ENCODE data around the gene SH3RF2. TPM values are rescaled to one million over a fixed set of nuclear protein-coding genes. Genes with fewer than 3 reads are reported as not detected.

SH3RF2 gene
- polyA plus RNA-seq, 1 donor, result 5.2 TPM

DNA sequence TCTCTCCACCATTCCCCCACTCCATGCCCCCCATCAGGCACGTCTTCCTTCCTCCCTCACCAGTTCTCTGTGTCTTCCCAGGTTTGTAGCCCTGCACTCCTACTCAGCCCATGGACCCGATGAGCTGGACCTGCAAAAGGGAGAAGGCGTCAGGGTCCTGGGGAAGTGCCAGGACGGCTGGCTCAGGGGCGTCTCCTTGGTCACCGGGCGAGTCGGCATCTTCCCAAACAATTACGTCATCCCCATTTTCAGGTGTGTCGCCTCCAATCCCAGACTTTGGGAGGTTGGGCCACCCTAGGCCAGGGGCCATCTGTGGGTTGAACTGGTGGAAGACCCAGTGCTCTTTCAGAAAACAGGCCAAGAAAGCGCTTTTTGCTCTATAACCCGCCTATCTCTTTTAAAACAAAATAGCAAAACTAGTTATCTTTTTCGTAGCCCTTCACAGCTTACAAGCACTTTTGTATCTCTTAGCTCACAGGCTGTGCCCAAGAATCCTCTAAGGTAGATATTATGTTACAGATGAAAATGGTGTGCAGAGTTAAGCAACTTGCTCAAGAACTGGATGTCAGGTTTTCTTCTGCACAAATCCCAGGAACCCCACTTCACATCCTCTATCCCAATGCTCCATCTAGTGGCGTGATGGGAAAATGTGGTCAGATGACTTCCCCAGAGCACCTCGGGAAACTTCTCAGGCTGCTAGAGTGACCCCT, 112.8 kb downstream of the SH3RF2 start:
- peak; percentile 48 for DNase-seq

DNA sequence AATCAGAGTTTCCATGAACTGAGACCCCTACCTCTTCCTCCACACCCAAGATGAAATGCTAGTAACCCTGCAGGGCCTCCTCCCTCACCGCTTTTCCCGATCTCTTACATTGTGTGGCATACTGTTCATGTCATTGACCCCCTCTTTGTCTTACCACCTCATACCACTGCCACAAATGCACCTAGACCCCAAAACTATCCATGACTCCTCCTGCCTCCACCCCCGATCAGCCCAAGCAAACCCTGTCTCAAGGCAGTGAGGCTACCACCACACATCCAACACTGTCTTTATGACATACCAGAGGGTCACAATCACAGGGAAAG, 113.3 kb downstream of the SH3RF2 start:
- no peak for DNase-seq

DNA sequence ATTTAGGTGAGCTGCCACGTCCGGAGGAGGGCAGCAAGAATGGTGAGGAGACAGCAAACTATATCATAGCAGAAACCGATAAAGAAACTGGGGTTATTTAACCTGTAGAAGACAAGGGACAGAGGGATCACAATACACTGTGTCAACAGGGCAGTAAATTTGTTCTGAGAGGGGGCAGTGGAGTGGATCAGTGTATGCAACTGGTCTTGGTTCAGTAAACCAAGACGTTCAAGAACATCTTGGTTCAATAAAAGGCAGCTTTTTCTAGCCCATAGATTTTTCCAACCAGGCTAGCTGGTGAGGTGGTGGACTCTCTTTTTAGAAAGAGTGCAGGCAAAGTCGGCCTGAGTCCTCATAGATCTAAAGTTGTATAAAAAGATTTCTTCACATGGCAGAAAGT, 113.7 kb downstream of the SH3RF2 start:
- DNase-seq, result no peak

DNA sequence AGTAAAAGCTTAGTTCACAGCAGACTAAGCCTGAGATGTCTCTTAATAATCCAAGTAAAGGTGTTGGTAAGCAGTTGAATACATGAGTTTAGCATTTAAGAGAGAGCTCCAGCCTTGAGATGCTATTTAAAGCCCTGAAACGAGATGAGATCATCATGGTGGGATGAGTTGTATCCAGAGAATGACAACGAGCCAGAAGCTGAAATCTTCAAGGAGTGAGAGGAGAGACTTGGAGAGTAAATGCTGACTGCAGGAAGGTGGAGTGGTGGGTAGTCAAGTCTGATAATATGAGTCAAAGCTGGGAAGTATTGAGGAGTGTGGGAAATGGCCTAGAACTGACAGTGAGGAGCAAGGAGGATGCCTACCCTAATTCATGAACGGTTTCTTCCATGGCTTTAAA, 115.3 kb downstream of the SH3RF2 start:
- DNase-seq, result no peak

DNA sequence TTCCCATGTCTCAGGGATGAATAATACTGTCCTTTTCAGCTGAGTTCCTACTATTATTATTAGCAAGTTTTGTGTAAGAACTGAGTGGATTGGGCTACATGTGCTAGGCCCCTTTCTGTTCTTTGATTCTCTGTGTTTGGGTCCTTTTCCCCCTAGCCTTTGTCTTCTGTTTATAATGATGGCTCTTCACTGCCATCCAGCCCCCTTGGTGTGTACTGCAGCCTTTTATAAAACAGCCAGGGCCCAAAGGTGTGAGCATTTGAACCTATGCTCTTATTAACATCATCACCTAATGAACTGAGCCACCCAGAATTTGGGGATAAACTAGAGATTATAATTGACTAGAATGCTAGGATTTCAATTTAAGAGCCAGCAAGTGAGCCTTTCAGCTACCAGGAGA, 116.4 kb downstream of the SH3RF2 start:
- DNase-seq, result no peak

DNA sequence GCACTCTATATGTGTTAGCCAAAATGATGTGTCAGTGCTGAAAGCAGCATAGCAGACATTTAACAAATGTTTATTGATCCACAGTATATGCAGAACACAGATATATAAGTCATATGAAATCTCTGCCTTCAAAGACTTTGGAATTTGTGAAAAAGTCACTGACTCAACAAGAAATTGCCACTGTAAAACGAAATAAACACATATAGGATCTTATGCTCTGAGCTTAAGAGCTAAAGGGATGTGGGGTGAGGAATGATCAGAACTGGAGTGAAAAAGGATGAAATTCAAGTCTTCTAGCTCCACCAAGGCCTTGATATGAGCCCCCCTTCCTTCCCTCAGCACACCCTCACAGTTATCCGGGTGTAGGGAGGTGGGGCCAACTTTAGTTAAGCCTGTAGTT, 119.1 kb downstream of the SH3RF2 start:
- no peak for DNase-seq

DNA sequence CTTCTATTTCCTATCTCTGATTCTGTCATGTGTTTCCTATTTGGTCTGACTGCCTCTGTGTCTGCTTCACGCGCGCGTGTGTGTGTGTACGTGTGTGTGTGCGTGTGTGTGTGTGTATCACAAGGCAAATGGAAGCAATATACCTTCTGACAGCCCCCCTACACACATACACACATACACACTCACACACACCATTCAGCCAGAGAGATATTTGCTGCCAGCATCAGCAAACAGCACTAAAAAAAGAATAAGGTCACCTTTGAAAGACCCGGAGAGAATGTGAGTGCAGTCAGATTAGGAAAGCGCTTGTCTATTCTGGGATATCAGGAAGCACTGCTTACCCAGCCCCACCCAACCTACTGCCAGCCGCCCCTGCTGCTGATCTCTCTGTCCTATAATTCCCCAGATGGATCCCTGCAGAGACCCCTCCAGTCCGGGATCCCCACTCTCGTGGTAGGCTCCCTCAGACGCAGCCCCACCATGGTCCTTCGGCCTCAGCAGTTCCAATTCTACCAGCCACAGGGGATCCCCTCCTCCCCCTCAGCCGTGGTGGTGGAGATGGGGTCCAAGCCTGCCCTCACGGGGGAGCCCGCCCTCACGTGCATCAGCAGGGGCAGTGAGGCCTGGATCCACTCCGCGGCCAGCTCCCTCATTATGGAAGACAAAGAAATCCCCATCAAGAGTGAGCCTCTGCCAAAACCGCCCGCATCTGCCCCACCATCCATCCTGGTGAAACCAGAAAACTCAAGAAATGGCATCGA, 123.3 kb downstream of the SH3RF2 start:
- DNase-seq, result no peak

DNA sequence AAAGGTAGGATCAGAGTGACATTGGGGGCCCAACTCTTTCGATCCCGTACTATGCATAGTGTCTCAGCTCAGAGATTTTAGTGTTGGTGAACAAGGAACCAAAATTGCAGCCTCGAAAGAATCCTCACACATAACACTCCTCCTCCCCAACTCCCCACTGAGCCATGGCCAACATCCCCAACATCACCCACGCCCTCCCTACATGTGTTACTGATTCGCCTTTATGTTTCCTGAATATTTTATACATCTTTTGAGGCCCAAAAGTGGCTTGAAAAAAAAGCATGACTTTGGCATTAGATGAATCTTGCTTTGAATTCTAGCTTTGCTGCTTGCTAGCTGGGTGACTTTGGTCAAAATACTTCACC, 123.8 kb downstream of the SH3RF2 start:
- DNase-seq, result no peak

DNA sequence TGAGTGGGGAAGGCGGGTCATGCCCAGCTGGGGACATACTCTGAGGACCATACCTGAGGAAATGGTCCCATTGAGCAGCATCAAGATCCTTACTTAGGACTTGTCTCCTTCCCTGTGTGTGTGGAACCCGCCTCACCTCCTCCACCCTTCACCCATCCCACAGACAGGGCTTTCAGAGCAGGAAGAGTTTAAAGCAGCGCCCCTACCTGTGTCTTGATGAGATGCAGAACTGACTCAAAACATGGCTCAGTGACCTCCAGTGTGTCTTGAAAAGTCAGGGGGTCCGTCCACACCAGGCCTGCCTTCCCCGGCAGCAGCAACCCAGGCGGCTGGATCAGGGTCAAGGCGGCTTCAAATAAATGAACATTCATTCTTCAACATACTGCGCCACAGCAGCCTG, 130.6 kb downstream of the SH3RF2 start:
- no peak for DNase-seq

DNA sequence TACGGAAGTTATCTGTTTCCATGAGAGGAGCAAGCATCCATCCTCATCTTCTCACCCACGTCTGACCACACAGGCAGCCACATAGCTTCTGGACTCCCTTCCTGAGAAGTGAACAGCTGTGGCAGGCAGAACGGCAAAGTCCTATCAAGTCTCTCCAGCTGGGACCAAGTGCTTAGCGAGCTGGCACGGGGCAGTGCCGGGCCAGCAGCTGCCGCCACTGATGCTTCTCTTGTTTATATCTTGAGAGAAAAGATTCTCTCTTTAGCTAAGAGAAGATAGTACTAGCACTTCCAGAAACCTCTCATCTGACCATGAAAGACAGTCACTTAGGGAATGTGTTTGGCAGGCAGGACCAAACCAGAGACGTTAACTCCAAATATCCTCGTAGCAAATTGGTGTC, 131.8 kb downstream of the SH3RF2 start:
- peak; percentile 69 for DNase-seq

DNA sequence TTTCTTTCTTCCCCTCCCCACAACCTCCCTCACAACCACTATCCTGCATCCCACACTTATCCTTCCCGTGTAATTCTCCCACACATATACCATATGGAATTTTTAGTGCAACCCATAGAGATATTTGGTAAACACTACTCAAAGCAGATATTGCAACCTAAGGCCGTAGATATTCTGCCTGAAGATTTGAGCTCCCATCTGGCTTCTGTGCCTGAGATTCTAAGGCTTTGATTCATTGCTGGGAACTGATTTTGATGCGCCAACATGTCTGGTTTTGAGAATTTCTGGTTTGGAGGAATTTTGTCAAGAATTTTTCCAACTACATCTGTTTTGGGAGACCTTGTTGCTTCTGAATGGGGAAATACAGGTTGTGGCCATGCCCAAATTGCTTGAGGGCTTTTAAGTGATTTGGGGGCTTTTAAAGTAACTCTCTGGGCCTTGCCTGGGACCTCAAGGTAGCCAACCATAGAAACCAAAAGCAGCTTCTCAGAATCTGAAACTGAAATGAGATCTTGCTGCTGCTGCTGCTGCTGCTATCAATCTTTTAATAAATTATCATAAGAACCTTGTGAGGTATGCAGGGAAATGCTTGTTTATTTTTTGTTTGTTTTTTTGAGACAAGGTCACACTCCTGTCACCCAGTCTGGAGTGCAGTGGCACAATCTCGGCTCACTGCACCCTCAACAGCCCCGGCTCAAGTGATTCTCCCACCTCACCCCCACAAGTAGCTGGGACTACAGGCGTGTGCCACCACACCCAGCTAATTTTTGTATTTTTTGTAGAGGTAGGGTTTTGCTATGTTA, 132.8 kb downstream of the SH3RF2 start:
- DNase-seq, result no peak

DNA sequence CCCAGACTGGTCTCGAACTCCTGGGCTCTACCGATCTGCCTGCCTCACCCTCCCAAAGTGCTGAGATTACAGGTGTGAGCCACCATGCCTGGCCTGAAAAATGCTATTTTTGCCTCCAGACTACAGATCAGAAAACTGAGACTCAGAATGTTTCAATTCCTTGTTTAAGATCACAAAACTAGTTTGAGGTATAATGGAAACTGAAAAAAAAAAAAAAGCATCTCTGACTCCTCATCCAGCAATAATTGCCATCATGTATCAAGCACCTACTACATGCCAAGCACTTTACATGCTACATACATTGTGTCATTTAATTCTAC, 133.4 kb downstream of the SH3RF2 start:
- DNase-seq, result no peak

DNA sequence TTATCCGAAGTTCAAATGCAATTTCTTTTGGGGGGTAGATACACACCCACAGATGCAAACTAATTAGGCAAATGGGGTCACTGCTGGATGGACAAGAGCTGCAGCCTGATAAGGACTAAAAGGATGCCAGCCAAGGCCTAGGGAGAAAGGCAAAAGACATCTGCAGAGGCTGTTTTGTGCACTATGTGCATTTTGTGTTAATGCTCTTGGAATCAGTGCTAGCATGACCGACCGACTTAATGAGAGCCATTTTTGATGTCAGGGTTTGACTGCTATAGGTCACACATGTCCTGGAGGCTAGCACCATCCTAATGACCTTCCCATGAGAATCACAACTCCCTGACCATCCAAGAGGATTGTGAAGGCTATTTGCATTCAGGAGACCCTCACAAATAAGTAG, 134.4 kb downstream of the SH3RF2 start:
- DNase-seq, result no peak

DNA sequence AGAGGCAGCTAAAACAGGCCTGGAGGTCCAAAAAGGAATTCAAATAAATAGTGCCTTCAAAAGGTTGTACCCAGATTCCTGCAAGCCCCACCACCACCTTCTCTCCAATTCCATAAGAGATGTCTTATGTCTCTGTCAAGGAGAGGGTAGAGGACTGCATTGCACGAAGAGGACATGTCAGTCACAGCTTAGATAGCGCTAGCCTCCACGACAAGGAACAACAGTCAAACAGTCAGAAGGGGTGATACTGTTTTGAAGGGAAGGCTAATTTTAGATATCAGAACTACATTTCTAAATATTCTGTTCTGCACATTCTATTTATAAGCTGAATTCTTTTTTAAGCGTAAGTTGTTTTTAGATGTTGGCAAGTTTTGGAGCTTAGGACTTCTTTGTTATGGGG, 134.8 kb downstream of the SH3RF2 start:
- no peak for DNase-seq

DNA sequence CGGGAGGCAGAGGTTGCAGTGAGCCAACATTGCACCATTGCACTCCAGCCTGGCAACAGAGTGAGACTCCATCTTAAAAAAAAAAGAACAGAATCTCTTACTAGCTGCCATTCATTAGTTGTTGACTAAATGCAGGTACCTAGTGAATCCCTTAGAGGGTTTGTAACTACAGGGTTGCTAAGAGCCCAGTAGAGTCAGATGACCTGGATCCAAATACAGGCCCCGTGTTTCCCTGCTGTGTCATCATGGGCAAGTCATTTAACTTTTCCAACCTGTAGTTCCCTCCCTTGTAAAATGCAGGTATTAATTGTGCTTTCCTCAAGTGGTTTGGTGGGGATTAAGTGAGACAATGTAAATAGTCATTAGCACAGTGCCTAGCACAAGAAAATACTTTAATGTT, 136.2 kb downstream of the SH3RF2 start:
- no peak for DNase-seq

DNA sequence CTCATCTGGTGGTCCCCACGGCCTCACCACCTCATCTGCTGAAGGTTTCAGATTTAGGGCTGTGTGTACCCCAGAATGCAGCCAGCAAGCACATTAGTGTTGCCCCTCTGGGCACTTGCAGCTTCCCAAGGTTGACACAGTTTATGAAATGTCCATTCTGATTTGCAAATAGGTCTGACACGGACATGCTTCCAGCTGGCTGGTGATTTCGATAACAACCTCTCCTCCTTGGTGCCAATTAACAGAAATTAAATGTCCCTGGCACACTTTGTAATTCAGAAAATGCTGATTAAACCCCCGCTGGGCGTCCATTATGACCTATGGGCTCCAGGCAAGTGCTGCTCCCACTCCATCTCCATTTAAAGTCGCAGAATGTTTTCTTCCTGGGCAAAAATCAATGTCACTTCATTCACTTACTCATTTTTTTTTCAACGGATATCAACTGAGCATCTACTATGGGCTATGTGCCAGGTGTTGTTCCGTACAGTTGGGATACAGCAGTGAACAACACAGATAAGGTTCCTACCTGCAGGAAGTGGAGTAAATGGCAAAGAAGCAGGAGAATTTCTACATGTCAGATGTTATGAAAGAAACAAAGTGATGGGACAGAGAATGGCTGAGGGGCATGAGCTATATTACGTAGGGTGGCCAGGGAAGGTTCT, 137.0 kb downstream of the SH3RF2 start:
- DNase-seq, result no peak

DNA sequence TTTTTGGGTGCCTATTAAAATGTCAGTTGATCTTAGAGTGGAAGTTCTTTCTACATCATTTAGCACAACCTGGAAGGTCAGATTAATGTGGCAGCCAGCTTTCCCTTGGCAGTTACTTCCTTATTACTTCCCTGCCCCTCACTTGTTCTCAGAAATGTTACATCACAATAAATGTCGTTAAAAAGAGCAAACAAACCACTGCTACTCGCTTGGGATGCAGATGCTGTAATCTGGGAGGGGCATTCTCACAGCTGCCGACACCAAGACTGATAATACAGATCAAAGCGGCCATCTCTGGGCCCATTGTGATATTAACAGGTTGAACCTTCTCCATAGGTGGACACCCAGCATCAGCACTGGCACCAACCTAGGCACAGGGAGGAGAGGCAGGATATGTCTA, 139.7 kb downstream of the SH3RF2 start:
- DNase-seq, result no peak

DNA sequence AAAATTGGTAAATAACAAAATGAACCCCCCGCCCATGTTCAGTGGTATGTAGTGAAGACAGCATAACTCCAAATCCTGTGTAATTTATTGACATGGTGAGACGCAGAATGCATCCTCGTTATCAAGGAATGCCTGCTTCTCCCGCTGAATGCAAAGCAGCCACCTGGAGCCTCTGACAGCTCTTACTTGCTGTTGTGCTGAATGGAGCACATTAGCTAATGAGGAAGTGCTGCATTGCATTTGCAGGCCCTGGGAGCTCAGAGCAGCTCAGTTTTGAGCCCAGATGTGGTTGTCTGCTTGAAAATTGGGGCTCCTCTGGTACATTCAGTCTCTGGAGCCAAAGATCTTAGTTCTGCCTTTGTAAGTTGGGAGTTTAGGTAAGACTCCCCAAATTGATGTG, 140.1 kb downstream of the SH3RF2 start:
- DNase-seq, result no peak

DNA sequence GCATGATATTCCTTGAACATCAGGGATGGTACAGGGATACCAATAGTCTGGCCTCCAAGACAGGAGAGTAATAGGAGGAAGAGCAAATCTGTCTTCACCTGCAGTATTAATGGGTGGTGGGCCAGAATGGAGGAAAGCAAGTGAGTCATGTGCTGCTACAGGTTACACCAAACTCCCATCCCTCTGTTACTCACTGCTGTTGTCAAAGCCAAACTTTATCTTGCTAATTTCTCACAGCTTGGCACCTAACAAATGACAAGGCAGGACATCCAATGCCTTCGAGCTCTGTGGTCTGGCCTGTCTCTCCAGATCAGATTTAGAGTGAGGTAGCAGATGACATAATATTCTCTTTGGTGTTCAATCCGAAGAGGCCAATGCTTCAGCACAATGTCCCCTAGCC, 142.2 kb downstream of the SH3RF2 start:
- no peak for DNase-seq

DNA sequence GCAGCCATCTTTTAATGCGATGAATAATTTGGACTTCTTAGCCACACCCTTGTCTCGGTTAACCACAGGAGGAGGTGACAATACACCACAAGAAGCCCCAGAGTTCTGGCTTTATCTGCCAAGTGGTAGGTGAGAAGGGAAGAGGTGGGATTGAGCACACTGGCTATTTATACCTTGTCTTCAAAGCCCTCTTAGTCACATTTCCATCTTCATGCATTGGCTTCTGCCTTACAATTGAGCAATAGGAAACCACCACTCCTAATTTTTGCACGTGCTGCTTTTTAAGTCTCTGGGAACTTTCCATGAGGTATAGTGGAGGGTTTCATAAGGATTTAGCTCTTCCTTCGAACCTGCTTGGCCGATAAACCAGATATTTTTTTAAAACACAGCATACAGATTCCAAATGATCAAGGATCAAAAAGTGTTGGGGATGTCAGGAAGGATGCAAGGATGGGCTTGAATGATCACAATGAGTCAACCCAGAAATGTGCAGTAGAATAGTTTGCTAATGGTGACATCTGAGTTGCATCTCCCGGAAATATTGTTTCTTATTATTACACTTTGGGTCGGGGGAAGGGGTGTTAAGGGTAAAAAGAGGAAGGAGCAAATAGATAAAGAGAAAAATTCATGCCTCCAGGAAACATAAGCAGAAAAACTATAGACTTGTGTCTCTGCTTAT, 143.5 kb downstream of the SH3RF2 start:
- no peak for DNase-seq

DNA sequence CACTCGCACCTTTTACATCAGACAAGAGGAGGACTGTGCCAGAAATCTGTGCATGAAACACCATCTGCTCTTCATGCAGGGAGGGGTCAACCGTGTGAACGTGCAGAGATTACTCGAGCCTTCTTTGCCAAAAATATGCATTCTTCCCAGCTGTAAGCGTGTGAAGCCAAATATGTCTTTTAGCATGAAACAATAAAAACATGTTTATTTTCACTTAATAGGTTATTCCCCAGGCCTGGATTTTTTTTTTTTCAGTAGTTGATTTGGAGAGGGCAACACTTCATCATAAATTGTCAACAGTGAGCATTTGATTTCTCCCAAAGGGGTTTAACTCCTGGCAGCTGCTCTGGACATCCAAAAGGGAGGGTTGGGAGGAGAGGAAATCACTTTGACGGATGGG, 145.2 kb downstream of the SH3RF2 start:
- DNase-seq, result peak; percentile 34

DNA sequence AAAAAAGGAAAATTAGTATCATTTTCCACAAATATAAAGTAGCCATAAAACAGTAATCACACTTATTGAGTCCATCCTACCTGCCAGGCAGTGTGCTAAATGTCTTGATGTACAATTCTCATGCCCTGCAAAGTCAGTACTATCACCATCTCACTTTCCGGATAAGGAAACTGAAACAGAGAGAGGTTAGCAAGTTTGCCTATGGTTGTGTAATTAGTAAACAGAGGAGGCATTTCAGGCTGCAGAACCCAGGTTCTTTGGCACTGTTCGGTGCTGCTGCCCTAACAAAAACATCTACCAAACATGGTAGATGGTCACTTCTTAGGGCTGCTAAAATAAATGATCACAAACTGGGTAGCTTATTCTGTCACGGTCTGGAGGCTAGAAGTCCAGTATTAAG, 146.4 kb downstream of the SH3RF2 start:
- DNase-seq, result no peak

DNA sequence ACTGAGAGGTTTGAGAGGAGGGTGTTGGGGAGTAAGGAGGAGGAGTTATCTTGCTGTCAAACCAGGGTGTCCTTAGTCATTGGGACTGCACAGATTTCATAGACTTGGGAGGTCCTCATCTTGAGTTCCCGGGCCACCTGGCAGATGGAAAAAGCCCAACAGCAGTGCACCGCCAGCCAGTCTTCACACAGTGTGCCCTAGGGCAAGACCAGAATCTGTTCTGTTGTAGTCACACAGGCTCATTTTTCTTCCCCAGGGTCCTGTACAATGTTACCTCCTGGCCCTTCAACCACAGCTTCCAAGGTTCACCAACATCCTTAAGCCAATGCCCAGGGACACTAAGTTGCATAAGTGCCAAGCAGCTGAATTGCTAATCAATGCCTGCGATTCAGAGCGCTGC, 148.0 kb downstream of the SH3RF2 start:
- DNase-seq, result no peak

All from hindlimb muscle (tissue), 1 donor.